T-helper 2 cell treated with Interferon-gamma antibody and Interleukin-4, amounts not matched to agents 100 ng/mL and 5 ng/mL, for 36 hours (primary cell): Measurements from ENCODE around the gene C5orf46. TPM values are rescaled to one million over a fixed set of nuclear protein-coding genes. Genes with fewer than 3 reads are reported as not detected.
"Not testable (repeated sequence)": the region's sequence is repeated elsewhere in the genome, so short reads cannot be mapped to it uniquely, and the experiment has no call there.

Experiments used
- intact Hi-C: fragments of 100-400 bp; cut with micrococcal nuclease; formaldehyde crosslinking; loops from one replicate; pipeline ENCODE4 v1.15.1; 2023
- total RNA-seq: library from RNA; stranded (reverse); gene quantifications from 2 replicates; pipeline ENCODE4 v1.2.3, GENCODE V29; 2022

Gene C5orf46
- not detected in 2 replicates for total RNA-seq

DNA sequence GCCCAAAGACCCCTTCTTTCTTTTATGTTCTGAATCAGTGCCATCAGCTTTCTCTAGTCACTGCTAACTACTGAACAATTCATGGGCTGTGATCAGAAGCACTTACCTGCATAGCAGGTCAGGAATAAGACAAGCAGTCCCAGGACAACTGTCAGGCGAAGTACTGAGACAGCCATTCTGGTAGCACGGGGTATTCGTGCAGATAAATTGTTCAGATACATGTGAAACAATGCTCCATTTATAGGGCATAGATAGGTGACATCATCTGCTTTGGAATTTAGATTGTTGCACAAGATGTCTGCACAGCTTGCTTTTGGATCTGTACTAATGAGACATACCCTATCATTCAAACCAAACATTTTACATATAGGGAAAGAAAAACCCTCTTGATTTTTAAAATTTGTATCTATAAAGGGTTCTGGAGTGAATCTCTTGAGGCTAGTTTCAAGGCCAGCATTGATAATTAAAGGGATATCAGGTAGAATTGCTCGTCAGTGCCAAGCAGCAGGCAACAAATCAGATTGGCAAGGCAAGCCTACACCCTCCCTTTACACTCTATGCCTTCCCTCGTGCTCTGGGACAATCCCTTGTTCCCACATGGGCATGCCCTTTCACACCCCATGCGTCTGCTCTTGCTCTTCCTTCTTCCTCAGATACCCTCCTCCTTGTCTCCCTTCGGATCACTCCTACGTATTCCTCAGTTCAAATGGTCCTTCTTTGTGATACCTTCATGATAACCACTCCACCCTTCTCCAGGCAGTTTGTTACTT lies at the start of gene C5orf46:
Gene C5orf46 (minus strand): TSS at position 213 of the 770 bp plus-strand sequence. CDS start 37 bp downstream, at position 176.
- intact Hi-C loops = no loop called here

DNA sequence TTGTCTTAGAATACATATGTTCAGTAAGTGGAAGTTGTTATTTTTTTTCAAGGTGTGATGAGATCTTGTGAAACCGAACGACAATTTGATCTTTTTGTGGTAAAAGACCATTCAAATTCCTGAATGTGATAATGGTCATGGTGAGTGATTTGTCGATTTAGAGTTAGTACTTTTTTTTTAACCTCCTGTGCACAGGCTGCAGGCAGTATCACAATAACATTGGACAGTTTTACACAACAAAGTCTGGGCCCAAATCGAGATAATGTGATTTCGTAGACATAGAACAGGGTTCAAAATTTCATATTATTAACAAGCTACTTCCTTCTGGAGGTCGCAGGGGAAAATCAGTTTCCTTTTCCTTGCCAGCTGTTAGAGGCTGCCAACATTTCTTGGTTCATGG lies 48.6 kb upstream of the C5orf46 start:
- intact Hi-C loops = no loop called here

DNA sequence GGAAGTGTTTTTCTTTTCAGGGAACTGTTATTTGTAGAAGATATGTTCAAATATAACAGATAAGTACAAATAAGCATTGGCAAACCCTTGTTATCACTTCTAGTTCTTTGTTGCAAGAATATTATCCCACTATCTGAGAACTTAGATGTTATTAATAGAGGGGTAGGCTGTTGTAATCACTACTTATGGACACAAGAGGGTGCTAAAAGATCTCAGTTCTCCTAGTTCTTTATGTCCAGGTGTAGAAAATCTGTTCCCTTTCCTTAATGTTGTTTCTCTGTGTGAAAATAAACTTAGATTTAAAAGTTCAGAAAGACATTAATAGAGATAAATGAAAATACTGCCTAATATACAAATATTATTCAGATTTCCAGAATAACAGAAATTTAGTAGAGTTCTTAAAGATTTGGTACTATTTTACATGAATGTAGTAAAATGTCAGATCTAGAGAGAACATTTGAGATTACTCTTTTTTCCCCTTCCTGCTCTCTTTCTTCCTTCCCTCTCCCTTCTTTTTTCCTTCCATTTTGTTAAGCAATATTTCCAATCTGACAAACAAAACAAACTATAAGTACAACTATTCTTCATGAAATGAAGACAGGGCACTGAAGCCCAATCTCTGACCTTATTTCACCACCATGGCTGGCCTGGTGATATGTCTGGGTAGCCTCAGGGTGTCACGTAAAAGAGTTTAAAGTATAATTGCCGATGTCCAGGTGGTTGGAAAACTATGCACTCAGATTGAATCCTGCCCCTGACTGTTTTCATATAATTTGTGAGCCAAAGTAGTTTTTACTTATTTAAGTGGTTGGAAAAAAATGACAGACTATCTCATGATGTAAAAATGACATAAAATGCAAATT lies 43.6 kb upstream of the C5orf46 start:
- intact Hi-C loops = loop anchor here (2.0 kb wide), 1 partner anchor 781 kb away; no protein-coding TSS in a partner anchor

DNA sequence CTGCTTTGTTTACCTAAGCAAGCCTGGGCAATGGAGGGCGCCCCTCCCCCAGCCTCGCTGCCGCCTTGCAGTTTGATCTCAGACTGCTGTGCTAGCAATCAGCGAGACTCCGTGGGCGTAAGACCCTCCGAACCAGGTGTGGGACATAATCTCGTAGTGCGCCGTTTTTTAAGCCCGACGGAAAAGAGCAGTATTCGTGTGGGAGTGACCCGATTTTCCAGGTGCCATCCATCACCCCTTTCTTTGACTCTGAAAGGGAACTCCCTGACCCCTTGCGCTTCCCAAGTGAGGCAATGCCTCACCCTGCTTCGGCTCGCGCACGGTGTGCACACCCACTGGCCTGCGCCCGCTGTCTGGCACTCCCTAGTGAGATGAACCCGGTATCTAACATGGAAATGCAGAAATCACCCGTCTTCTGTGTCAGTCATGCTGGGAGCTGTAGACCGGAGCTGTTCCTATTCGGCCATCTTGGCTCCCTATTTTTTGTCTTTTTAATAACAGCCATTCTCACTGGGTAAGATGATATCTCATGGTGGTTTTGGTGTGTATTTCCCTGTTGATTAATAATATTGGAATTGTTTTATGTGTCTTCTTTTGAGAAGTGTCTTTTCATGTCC lies 40.4 kb upstream of the C5orf46 start:
- intact Hi-C loops = not testable (repeated sequence)

DNA sequence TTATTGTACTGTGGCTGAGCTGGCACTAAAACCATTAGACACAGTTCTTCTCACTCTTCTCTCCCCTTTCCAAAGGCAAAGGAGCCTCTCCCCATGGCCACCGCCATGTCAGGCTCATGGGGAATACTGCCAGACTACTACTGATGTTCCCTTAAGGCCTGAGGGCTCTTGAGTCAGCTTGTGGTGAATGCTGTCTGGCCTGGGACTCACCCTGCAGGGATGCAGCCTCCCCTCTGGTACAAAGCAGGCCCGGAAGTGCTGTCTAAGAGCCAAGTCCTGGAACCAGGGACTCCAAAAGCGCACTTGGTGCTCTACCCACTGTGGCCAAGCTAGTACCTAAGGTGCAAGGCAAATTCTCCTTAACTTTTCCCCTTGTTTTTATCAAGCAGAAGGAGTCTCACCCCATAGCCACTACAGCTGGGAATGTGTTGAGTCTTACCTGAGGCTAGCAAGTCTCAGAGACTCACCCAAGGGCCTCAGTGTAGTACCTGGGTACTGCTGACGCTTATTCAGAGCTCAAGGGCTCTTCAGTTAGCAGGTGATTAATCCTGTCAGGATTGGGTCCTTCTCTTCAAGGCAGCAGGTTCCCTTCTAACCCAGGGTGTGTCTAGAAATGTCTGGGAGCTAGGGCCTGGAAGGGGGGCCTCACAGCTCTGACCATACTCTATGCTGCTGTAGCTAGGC lies 33.2 kb upstream of the C5orf46 start:
- intact Hi-C loops = no loop called here

DNA sequence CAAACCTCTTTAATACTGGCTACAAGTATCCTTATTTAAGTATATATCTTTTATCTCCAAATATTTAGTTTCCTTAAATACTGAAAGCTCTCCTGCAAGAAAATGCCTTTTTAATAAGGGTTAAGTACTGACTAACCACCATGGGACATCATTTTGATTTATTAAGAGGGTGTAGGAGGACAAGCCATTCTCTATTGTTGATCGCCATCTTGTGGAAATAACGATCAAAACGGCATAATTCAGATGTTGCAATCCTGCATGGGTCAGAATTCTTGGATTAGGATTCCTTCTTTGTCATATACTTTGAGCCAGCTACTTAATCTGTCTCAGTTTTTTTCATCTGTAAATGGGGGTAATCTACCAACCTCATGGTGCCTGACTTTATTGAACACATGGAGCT lies 28.7 kb upstream of the C5orf46 start:
- intact Hi-C loops = no loop called here

DNA sequence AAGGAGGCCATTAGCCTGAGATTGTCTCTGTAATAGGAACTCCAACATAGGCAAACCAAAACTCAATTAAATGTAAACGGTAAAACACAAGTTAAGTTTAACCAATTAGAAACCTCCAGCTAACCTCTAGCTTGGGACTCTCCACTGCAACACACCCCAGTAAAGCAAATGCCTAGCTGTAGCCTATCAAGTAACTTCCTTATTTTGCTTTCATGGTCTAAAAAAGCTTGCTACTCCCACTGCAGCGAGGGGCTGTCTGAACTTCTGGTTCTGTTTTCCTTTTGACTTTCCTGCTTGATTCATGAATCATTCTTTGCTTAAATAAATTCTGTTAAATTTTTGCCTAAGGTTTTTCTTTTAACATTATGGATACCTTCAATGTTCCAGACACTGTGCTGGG lies 24.4 kb upstream of the C5orf46 start:
- intact Hi-C loops = no loop called here

DNA sequence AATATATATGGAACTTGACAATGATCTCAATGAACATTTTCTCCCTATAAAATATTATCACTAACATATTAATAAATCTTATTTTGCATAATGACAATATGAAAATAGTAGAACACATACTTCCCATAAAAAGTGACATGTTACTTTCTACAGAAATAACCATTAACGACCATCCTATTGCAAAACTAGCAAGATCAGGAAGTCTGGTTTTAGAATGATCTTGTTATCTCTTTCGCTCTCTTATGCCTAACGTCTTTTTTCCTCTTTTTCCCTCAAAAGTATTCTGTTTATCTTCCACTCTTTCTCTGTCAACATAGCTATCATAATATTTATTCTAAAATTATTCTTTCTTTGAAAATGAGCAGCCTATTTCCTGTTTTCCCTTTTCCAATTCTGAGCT lies 21.6 kb upstream of the C5orf46 start:
- intact Hi-C loops = no loop called here

DNA sequence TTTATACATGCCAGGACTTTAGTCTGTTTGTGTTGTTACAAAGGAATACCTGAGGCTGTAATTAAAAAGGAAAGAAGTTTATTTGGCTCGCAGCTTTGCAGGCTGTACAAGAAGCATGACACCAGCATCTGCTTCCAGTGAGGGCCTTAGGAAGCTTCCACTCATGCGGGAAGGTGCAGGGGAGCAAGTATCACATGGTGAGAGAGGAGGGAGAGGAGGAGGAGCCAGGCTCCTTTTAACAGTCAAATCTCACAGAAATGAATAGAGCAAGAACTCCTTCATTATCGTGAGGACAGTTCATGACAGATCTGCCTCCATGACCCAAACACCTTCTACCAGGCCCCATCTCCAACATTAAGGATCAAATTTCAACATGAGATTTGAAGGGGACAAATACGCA lies 18.7 kb upstream of the C5orf46 start:
- intact Hi-C loops = no loop called here

DNA sequence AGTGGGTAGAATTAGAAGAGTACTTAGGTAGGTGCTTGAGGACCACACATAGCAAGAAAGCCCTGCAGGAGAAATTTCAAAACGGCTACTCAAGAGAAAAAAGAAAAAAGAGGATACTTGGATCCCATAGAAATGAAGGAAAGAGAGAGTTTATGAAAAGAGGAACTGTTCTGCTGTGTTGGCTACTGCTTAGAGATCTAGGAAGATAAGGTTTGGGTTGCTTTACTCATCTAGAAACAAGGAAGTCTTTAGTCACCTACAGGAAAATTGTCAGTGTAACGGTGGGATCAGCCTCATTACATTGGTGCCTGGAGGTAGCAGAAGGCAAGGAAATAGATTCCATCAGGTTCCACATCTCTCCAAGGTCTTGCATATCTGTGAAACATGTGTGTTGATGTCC lies 14.8 kb upstream of the C5orf46 start:
- intact Hi-C loops = no loop called here

DNA sequence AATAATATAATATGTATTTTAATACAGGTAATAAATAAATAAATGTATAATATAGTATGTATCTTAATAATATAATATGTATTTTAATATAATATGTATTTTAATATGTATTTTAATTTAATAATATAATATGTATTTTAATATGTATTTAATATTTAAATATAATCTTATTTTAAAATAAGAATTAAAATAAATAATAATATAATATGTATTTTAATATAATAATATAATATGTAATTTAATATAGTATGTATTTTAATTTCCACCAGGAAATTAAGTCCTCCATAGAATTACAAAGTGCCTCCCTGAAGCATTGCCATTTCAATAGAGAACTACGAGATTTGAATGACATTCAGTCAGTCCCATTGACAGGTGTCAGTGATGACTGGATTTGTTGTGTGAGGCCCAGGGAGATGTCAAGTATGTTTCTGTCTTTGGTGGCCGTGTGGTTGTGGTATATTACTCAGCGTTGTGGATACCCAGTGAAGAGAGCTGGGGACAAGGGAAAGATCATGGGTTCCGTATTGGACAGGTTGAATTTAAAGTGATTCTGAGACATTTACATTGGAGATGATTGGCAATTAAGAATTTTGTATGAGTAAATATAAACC lies 14.2 kb upstream of the C5orf46 start:
- intact Hi-C loops = no loop called here

DNA sequence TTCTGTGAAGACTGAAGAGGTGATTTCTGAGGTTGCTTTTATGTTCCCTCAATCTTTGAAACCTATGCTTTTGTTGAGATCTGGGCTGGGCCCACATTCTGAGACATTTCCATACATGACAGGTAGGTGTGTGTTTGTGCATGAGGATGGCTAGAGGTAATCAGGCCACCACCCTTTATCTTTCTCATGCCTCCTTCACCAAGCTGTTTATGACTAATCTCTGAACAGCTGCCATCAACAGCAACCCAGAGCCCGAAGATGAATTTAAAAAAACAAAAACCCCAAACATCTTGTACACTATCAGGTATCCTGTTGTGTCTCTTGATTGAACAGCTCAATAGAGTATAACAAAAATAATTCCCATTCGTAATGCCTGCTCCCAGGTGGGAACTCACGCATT lies 12.6 kb upstream of the C5orf46 start:
- intact Hi-C loops = no loop called here

DNA sequence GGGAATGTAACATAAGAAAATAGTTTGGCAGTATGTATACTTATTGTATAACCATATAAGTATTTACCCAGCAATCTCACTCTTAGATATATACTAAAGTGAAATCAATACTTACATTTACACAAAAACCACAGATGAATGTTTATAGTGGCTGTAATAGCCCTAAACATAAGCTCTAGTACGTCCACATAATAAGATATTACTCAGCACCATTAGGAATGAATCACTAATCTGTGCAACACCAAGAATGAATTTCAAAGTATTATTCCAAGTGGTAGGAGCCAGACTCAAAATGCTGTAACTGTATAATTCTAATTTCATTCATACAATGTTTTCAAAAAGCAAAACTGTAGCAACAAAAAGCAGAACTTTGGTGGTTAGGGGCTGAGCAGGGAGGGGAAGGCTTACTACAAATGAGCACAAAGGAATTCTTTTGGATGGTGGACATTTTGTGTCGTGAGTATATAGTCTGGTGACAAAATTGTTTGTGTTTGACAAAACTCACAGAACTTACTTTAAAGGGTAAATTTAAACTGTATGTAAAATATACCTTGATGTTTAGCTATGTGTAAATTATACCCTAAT lies 11.9 kb upstream of the C5orf46 start:
- intact Hi-C loops = no loop called here

DNA sequence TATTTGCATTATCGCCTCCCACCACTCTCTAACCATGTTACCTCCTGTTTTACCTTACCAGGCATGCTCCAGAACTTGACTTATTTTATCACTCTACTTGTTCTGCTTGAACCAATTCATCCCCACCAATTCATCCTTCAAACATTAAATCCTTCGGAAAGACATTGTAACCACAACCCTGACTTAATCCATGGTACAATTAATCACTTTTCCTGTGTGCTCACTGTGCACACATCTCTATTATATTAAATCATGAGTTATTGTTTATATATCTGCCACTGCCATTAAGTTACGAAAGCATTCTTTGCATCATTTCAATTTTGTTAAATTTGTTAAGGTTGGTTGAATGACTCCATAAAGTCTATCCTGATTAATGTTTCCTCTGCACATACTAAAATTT lies 7.4 kb upstream of the C5orf46 start:
- intact Hi-C loops = no loop called here

DNA sequence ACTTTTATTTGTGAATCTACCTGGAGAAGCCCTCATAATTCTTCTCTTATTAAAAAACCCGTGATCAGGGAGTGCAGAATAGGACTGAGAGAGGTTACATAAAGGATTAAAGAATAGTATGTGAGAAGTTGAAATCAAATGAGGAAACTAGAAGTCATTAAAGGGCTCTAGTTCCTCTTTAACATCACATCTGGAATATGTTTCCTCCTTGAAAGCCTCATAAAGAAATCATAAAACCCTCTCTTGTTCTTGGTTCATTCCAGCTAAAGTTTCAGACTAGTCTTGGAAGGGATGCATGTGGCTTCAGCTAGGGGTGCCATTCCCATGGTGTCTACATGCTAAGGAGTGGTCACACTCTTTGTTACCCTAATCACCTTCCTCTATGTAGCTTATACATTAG lies 5.7 kb upstream of the C5orf46 start:
- intact Hi-C loops = no loop called here

DNA sequence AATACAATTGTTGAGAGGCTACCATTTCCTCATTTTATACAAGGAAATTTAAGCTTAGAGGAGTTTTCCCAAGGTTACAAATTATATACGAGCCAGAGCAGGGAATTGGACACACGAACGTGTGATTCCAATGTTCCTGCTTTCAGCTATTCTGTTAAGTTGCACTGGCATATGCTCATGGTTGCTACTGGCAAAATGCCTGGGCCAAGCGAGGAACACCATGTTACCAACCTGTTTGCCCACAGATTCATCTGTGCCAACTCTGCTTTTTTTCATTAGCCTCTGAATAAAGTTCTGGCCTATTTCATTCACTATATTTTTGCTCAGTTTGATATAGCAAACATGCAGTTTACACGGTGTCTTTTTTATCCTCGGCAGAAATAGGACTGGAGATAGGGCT lies 5.1 kb upstream of the C5orf46 start:
- intact Hi-C loops = no loop called here

DNA sequence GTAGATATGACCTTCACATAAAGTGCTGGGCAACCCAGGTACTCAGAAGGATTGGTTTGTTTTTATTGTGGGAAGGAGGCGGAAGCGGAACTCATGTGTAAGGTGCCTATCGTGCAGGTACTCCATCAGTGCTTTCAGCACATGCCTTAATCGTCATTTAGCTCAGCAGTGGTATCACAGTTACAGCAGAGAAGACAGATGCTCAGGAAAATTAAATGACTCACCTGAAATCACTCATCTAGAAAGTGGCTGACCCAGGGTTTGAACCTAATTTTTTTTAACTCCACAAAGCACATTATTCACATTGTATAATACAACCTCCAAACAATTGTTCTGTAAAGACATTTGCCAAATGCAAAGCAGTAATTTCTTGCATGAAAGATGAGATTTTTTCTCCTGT lies 2.2 kb downstream of the C5orf46 start:
- intact Hi-C loops = no loop called here

DNA sequence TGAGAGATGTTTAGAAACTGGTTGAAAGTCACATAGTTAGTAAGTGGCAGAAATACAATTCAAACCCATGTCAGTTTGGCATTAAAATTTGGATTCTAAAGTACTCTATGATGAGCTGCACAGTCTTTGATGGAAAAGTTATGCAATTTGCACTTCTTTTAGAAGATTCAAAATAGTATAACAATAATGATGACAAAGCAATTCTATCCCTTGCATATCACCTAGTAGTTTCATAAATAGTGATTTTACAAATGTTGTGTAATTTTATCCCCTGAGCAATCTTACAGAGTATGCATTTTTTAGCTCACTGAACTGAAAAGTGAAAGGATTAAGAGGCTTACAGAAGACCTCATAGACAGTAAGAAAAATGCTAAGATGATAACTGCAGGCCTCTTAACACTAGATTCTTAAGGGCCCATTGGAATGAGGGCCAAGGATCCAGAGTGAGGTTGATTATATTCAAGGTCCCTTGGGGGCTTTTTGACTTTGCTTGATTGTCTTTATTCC lies 3.7 kb downstream of the C5orf46 start:
- intact Hi-C loops = no loop called here

DNA sequence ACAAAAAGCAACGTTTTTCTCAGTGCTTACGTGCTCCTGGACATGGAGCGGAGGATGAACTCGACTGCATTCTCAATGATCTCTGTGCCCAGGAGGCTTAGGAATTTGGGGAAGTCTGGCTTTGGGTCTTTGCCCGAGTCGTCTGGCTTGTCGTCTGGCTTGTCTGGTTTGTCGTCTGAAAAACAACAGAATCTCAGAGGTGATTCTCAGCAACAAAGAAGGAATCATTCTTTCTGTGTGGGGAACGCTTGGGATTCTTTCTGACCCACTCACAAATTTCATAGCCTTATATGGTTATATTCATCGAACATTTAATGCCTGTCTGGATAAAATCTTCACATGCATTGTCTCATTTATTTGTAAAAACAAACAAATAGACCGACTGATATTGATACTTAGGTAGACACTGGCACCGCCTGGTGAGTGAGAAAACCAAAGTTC lies 4.7 kb downstream of the C5orf46 start:
- intact Hi-C loops = no loop called here

DNA sequence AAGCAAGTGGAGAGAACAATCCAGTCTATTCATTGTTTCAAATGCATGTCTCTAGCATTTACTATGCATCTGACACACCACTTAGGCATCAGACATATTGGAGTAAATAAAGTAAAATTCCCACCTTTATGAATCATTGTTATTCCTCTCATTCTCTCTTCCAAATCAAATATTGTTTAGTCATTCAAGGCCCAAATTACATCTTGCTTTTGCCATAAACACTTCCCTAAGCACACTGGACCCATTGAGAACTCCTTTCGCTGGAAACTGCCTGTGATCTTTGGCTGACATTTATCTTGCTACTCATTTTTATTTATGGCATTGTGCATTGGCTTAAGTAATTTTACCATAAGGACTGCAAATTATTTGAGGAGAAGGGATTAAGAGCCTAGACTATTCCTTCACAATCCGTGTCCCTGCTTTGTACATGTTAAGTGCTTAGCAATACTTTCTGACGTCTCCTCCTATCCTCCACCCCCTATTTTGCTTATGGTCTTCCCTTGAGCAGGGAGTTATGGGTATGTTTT lies 7.4 kb downstream of the C5orf46 start:
- intact Hi-C loops = no loop called here
